AG04449 (cell line): ENCODE data around the gene ZCCHC3.

Experiments used
- CTCF ChIA-PET: fragments of 350-600 bp; formaldehyde crosslinking; extraction: SDS; loops from one replicate; lab custom pipeline; 2021; ENCODE audit warnings: antibody characterized with exemption; lab: Yijun Ruan, JAX
- POLR2A ChIA-PET: fragments of 400-600, 350-600 bp; formaldehyde crosslinking; extraction: SDS; loops from one replicate; lab custom pipeline; 2020; ENCODE audit warnings: antibody characterized with exemption, inconsistent platforms; lab: Yijun Ruan, JAX
- DNase-seq: peaks from one replicate; pipeline ENCODE4 v3.0.0-alpha.2; 2010; ENCODE audit warnings: low read depth, low spot score
- H3K4me3 ChIP-seq: 2 replicates; pipeline ENCODE4 v1.5.1; 2011; ENCODE audit warnings: low read depth, mild to moderate bottlenecking, control low read depth, low read length
- TF ChIP-seq, protein P1 (sequence below): IDR thresholded peaks from one replicate; pipeline ENCODE4 v1.5.1; 2011; ENCODE audit warnings: mild to moderate bottlenecking, moderate library complexity, low read length, control low read depth, inconsistent platforms; ENCODE audit not compliant: insufficient read depth; ENCODE audit errors: missing control alignments

The ZCCHC3 gene

DNA sequence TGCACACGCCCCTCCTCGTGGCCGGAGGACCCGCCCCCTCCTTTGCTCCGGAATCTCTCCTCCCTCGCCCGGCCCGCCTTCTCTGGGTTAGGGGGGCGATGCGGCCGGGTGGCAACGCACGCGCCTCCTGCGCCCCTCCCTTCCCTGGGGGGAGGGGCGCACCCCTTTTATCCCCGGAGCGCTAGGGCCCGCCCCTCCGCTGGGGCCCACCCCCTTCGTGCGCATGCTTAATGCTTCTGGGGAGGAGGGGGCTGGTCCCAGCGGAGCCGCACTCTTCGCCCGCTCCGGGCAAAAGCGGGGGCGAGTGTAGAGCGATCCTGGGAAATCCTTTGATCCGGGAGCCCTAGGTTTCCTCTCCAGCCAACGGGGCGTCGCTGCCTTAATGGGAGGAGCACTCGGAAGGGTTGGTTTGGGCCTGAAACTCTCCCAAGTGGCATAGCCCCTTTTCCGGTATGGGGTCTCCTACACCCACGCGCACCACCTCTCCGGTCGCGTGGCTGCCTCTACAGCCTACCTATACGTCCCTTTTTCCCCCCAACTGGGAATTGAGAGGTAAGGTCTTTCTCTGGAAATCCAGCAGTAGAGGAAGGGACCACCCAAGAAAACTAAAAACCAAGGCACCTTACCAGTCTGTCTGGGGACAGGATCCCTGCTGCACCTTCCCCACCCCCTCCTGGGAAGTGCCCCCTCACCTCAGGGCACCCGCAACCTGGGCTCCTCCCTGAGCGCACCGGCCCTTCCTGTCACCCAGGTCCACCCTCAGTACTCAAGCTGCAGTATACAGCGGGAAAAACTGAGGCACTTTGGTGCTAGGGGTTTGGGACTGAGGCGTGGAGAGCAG is 30.0 kb downstream of the ZCCHC3 start:
- CTCF ChIA-PET: interaction anchor here (4.8 kb wide), 1 partner anchor 13 kb away, joined by 59 read pairs; no protein-coding TSS in a partner anchor
- H3K4me3 ChIP-seq: peak overlapping the region; percentile 78
- TF ChIP-seq, protein P1, sequence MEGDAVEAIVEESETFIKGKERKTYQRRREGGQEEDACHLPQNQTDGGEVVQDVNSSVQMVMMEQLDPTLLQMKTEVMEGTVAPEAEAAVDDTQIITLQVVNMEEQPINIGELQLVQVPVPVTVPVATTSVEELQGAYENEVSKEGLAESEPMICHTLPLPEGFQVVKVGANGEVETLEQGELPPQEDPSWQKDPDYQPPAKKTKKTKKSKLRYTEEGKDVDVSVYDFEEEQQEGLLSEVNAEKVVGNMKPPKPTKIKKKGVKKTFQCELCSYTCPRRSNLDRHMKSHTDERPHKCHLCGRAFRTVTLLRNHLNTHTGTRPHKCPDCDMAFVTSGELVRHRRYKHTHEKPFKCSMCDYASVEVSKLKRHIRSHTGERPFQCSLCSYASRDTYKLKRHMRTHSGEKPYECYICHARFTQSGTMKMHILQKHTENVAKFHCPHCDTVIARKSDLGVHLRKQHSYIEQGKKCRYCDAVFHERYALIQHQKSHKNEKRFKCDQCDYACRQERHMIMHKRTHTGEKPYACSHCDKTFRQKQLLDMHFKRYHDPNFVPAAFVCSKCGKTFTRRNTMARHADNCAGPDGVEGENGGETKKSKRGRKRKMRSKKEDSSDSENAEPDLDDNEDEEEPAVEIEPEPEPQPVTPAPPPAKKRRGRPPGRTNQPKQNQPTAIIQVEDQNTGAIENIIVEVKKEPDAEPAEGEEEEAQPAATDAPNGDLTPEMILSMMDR: no peak
- DNase-seq: no peak
- POLR2A ChIA-PET: interaction anchor here (0.6 to 4.5 kb wide), 2 partner anchors 29 to 62 kb away, joined by 3 to 25 read pairs; partner anchors contain the start of gene ZCCHC3

- POLR2A ChIA-PET: interaction anchor here (0.6 to 1.1 kb wide), 3 partner anchors 17 to 115 kb away, joined by 3 read pairs; no protein-coding TSS in a partner anchor
- TF ChIP-seq, protein P1: no peak
- H3K4me3 ChIP-seq: peak overlapping the region; percentile 78
- CTCF ChIA-PET: interaction anchor here (1.4 to 4.8 kb wide), 9 partner anchors 12 to 121 kb away, joined by 4 to 59 read pairs (median 10); partner anchors contain the start of genes DEFB132, NRSN2 and ZCCHC3
- no peak for DNase-seq
These were observed 30.9 kb downstream of the ZCCHC3 start for GRCh38 chr20:328027-328974.

- peak overlapping the region; percentile 78 for H3K4me3 ChIP-seq
- POLR2A ChIA-PET: interaction anchor here (0.6 to 1.3 kb wide), 3 partner anchors 17 to 115 kb away, joined by 3 read pairs; no protein-coding TSS in a partner anchor
- CTCF ChIA-PET: interaction anchor here (1.2 to 4.8 kb wide), 11 partner anchors 11 to 121 kb away, joined by 3 to 59 read pairs (median 10); partner anchors contain the start of genes DEFB132, NRSN2 and ZCCHC3
- TF ChIP-seq, protein P1: no peak
- DNase-seq: no peak
These were observed 31.8 kb downstream of the ZCCHC3 start for GRCh38 chr20:328975-329695.

DNA sequence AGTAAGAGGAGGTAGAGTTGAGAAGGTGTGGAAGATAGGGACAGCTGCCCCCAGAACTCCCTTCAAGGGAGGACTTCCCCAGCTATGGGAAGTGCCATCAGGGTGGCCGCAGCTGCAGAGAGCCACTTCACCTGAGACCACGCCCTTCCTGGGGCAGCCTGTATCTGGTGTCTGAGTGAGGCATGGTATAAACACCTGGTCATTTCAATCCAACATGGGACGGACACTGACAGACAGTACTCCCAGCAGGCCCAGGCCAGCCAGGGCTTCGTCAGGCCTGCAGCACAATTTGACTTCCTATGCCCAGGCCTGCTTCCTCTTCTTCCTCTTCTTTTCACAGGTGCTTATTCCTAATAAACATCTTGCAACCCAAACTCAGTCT is 32.5 kb downstream of the ZCCHC3 start:
- POLR2A ChIA-PET: interaction anchor here (1.3 kb wide), 1 partner anchor 32 kb away, joined by 3 read pairs; no protein-coding TSS in a partner anchor

More for the DNA sequence above, 32.5 kb downstream of the ZCCHC3 start:
- CTCF ChIA-PET: interaction anchor here (1.2 to 4.8 kb wide), 14 partner anchors 10 to 122 kb away, joined by 3 to 59 read pairs (median 10); partner anchors contain the start of genes DEFB132, NRSN2 and ZCCHC3
- TF ChIP-seq, protein P1: no peak
- no peak overlapping the region for H3K4me3 ChIP-seq
- no peak for DNase-seq
